Natural killer cell (primary cell): Measurements from ENCODE around the gene ANKH. TPM values are rescaled to one million over a fixed set of nuclear protein-coding genes. Genes with fewer than 3 reads are reported as not detected.

Experiments used
- ATAC-seq, 3 donors: fragments of 150-1000 bp in 2 of 3; fragments of 200-7000 bp in 1 of 3; cut with Tn5 transposase; 1 replicate in 1 of 3; 2 replicates in 2 of 3; pipeline ENCODE4 v1.10.0; 2021; ENCODE audit warnings: mild to moderate bottlenecking in 2 of 3, moderate library complexity in 2 of 3
- DNase-seq, 2 donors: peaks; one replicate each; pipeline versions ENCODE4 v3.0.0 to v3.0.0-alpha.2; 2013 to 2021; ENCODE audit warnings: mixed read lengths in 1 of 2
- H3K27ac ChIP-seq: one replicate; pipeline ENCODE4 v1.5.1; 2013; ENCODE audit warnings: mild to moderate bottlenecking, low read length
- H3K27me3 ChIP-seq: one replicate; pipeline ENCODE4 v1.6.1; 2013; ENCODE audit warnings: low read length; ENCODE audit not compliant: control insufficient read depth, insufficient read depth
- H3K36me3 ChIP-seq: one replicate; pipeline ENCODE4 v1.6.1; 2013; ENCODE audit warnings: low read length; ENCODE audit not compliant: control insufficient read depth, insufficient read depth
- H3K4me1 ChIP-seq: one replicate; pipeline ENCODE4 v1.6.1; 2013; ENCODE audit warnings: low read length; ENCODE audit not compliant: control insufficient read depth, insufficient read depth
- H3K4me3 ChIP-seq: one replicate; pipeline ENCODE4 v1.5.1; 2013; ENCODE audit warnings: low read length
- H3K9me3 ChIP-seq: one replicate; pipeline ENCODE4 v1.6.1; 2013; ENCODE audit warnings: low read length; ENCODE audit not compliant: control insufficient read depth, insufficient read depth
- H3K27ac Mint-ChIP-seq, 2 donors: one replicate each; pipeline ENCODE4 v1.8.0; 2022; ENCODE audit warnings: mild to moderate bottlenecking in 2 of 2, mixed read lengths in 2 of 2, moderate library complexity in 1 of 2
- H3K27me3 Mint-ChIP-seq, 2 donors: one replicate each; pipeline ENCODE4 v1.8.0; 2022; ENCODE audit warnings: low read depth in 2 of 2, mixed read lengths in 2 of 2
- H3K36me3 Mint-ChIP-seq: one replicate; pipeline ENCODE4 v1.8.0; 2022; ENCODE audit warnings: mixed read lengths
- H3K4me1 Mint-ChIP-seq, 2 donors: one replicate each; pipeline ENCODE4 v1.8.0; 2022; ENCODE audit warnings: mixed read lengths in 2 of 2
- H3K4me3 Mint-ChIP-seq: one replicate; pipeline ENCODE4 v1.8.0; 2022; ENCODE audit warnings: mild to moderate bottlenecking, moderate library complexity, mixed read lengths
- H3K9me3 Mint-ChIP-seq, 2 donors: one replicate each; pipeline ENCODE4 v1.8.0; 2022; ENCODE audit warnings: mixed read lengths in 2 of 2
- CTCF ChIP-seq: fragments of 200-600 bp; IDR thresholded peaks from one replicate; pipeline ENCODE4 v1.8.0; 2022; ENCODE audit warnings: antibody characterized with exemption
- WGBS: methylation state at CpG from one replicate; pipeline ENCODE4 v1.1.7; 2013; ENCODE audit warnings: missing lambda C conversion rate; ENCODE audit not compliant: insufficient coverage; 5-methylcytosine and 5-hydroxymethylcytosine counted together
- intact Hi-C: fragments of 100-400 bp; cut with micrococcal nuclease; formaldehyde crosslinking; loops from one replicate; pipeline ENCODE4 v1.14.2; 2022
- total RNA-seq, 4 donors: library from RNA; stranded (reverse); fragments of 120-200 nt in 1 of 4; gene quantifications; one replicate each; pipeline versions ENCODE4 v1.2.3 to v1.2.4, GENCODE V29; 2013 to 2022

Gene ANKH
- total RNA-seq, 3 donors from 2014 or later (not counting 1 experiment from before 2014, with no cell fraction given): 52.9 to 78.0 (median 63.8) TPM

- H3K27me3 Mint-ChIP-seq: no peaks in the 10 kb centered on the region
- H3K4me3 Mint-ChIP-seq: no peak overlapping the region
- no peak overlapping the region for H3K27ac Mint-ChIP-seq
- Histone ChIP-seq H3K9me3 (no peaks in the 10 kb centered on the region), H3K36me3 (no peaks in the 10 kb centered on the region), H3K4me3 (no peak overlapping the region), H3K27ac (no peak overlapping the region), H3K4me1 (no peaks in the 10 kb centered on the region), H3K27me3 (no peaks in the 10 kb centered on the region)
- intact Hi-C loops: no loop called here
- DNase-seq (no peak), ATAC-seq (peak in 1 of 3 donors; percentile 29)
- H3K4me1 Mint-ChIP-seq: peaks cover 27 to 34% of the 10 kb centered on the region in 2 donors
- 77% methylated on average over 4 of the region's 4 CpGs for WGBS
- no peaks in the 10 kb centered on the region for H3K36me3 Mint-ChIP-seq
- no peak for TF ChIP-seq CTCF
- H3K9me3 Mint-ChIP-seq: no peaks in the 10 kb centered on the region
Observed at GRCh38 chr5:14861123-14861765, 10.3 kb downstream of the ANKH start.

DNA sequence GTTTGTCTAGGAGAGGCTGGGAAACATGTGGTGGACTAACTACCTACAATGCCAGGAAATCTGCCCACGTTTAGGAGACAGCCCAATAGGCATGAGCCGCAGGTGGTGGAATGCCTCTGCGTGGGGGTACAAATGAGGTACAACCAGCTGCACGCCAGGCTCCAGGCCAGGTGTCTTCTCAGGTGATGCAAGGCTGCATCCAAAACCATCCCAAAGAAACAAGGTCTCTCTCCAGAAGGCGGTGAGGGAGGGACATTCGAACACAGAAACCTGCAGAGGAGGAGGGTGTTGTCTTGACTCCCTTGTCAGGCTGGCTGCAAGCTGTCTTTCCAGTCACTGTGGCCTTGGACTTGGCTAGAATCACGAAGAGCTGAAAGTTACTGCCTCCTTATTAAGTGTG lies 11.6 kb downstream of the ANKH start:
- Histone ChIP-seq H3K36me3 (no peaks in the 10 kb centered on the region), H3K27me3 (no peaks in the 10 kb centered on the region), H3K4me3 (no peak overlapping the region), H3K27ac (no peak overlapping the region), H3K4me1 (no peaks in the 10 kb centered on the region), H3K9me3 (no peaks in the 10 kb centered on the region)
- Mint-ChIP-seq H3K4me1 (peaks cover 38 to 40% of the 10 kb centered on the region in 2 donors), H3K27me3 (no peaks in the 10 kb centered on the region), H3K36me3 (no peaks in the 10 kb centered on the region), H3K27ac (no peak overlapping the region), H3K4me3 (no peak overlapping the region), H3K9me3 (no peaks in the 10 kb centered on the region)
- no peak for TF ChIP-seq CTCF
- WGBS: 95% methylated on average over 7 of the region's 7 CpGs
- no peak for DNase-seq
- intact Hi-C loops: no loop called here
- no peak for ATAC-seq

DNA sequence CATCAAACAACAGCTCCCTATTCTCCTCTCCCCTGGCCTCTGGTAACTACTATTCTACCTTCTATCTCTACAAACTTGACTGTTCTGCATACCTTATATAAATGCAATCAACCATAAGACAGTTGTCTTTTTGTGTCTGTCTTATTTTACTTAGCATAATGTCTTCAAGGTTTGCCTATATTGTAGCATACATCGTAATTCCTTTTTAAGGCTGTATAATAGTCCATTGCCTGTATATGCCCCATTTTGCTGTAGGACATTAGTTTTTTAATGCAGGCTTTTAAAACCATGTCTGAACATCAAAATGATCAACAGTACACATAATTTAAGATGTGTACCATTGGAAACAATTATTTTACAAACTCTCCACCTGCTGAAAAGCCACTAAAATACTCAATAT lies 12.4 kb downstream of the ANKH start:
- Mint-ChIP-seq H3K4me1 (peaks cover 43 to 44% of the 10 kb centered on the region in 2 donors), H3K27me3 (no peaks in the 10 kb centered on the region), H3K36me3 (no peaks in the 10 kb centered on the region), H3K9me3 (no peaks in the 10 kb centered on the region), H3K4me3 (no peak overlapping the region), H3K27ac (no peak overlapping the region)
- no peaks in the 10 kb centered on the region for H3K36me3 ChIP-seq
- H3K27ac ChIP-seq: no peak overlapping the region
- ATAC-seq (no peak), DNase-seq (no peak)
- H3K9me3 ChIP-seq: no peaks in the 10 kb centered on the region
- no CpG with 5 or more reads among the region's 1 CpG for WGBS
- H3K27me3 ChIP-seq: no peaks in the 10 kb centered on the region
- intact Hi-C loops: no loop called here
- TF ChIP-seq CTCF: no peak
- no peaks in the 10 kb centered on the region for H3K4me1 ChIP-seq
- no peak overlapping the region for H3K4me3 ChIP-seq

DNA sequence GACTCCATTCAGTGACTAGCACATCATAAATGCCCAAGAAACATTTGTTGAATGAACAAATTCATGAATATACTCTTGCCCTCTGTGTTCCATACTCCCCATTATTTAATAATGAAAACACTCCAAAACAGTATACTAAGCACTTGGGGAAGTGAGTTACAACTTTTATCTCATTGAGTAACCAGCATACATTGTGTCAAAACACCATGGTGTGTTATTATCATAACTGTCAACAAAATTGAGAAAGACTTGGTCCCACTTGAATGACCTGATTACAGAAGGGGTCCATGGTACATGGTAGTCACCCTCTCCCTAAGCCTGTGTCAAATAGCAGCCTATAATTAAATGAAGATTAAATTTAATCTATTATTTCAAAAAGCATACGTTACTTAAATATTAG lies 16.2 kb downstream of the ANKH start:
- no peaks in the 10 kb centered on the region for H3K27me3 Mint-ChIP-seq
- Histone ChIP-seq H3K36me3 (no peaks in the 10 kb centered on the region), H3K27me3 (no peaks in the 10 kb centered on the region), H3K27ac (no peak overlapping the region), H3K4me1 (no peaks in the 10 kb centered on the region), H3K9me3 (no peaks in the 10 kb centered on the region), H3K4me3 (no peak overlapping the region)
- no peaks in the 10 kb centered on the region for H3K9me3 Mint-ChIP-seq
- no peaks in the 10 kb centered on the region for H3K36me3 Mint-ChIP-seq
- H3K4me1 Mint-ChIP-seq: peaks cover 39 to 46% of the 10 kb centered on the region in 2 donors
- H3K4me3 Mint-ChIP-seq: no peak overlapping the region
- TF ChIP-seq CTCF: no peak
- intact Hi-C loops: no loop called here
- ATAC-seq (no peak), DNase-seq (no peak)
- H3K27ac Mint-ChIP-seq: no peak overlapping the region
- no CpG with 5 or more reads among the region's 1 CpG for WGBS
